ENCODE measurements around the gene RARB.

RARB gene

DNA sequence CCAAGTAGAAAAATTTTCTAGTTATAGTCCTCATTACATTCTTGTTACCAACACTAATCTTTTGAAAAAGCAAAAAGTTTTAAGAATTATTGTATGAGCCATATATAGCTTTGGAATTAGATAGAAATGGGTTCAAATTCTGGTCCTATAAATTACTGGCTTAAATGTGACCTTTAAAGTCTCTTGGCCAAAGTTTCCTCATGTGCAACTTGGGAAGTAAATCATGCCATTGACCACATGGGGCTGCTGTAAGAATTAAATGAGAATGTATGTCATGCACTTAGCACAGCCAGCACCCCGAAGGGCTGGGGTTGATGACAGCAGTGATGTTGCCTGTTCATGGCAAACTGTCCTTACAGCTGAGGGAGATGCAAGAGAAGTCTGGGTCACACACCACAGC lies 128.4 kb downstream of the RARB start:
- DNase-seq, result no peak

DNA sequence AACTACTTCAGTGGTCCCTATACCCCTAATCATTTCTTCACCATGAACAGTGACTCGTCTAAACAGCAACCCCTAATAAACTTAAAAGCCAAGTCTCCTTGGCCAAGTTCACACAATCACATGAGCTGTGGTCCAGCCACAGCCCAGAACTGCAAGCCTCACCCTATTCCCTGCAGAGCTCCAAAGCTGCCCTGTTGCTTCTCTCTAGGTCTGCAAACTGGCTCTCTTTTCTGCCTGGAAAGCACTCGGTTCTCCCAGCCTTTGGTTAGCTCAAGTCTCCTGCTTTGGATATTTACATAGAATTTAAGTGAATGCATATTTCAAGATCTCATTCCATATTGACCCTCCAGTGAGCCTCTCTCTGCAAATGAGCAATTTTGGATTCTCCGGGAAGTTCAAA lies 129.6 kb downstream of the RARB start:
- no peak for DNase-seq

DNA sequence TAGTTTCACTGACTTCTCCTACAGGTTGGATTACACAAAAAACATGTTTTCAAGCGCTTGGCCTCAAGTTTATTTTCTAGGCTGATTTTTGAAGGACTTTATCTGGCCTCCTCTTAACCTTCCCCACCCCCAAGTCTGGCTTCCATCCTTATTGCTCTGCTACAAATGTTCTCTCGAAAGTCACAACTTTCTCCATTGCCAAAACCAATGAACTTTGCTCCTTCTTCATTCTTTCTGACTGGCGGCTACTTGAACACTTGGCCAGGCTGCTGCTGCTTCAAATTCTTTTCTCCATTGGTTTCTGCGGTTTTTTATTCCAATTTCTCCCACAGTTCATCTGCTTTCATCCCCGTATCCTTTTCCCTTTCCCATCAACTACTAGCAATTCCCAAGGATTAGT lies 130.1 kb downstream of the RARB start:
- DNase-seq, result no peak

DNA sequence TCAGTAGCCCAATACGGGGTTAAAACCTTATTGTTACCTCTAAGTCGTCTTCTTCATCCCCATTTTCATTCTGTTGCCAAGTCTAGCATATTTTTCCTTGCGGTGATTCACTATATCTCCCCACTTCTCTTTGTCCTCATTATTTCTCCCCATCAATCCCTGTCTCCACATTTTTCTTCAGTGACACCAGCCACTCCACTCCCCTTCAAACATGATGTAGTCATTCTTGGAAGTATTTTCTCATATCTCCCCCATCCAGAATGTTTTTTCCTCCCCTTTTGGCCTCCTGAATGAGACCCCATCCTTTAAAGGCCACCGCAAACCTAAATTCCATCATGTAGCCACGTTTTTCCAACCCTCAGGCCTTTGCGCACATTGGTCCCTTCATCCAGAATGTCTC lies 130.7 kb downstream of the RARB start:
- DNase-seq, result no peak

DNA sequence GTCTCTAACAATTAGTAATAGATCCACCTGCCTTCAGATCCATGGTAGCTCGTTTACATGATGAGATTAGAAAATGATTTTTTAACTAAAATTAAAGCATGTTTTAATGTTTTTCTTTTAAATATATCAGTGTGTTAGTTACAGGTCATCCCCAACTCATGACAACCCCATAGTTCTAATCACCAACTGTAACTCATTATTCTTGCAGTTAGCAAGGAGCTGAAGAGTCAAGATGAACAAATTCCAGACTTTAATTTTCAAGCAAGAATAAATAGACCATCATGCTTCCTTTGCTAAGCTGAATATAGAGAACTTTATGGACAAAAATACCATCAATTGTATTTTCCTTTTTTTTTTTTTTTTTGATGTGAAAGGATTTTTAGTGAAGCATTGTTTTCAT lies 135.5 kb downstream of the RARB start:
- no peak for DNase-seq

DNA sequence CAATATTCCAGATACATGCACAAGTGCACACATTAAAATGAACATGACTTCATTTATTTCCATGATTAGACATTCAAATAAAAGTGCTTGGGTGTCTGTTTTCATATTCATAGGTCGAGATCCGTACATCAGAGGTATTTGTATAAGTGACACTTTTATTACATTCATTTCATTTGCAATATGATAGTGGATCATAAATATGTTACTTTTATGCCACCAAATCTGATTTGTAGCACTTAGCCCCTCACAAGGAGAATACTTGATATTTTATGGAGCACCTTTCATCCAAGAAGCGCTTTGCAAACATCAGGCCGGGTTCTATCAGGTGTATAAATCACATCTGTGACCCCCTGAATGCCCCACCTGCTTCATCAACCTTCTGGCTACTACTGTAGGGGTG lies 136.0 kb downstream of the RARB start:
- no peak for DNase-seq

DNA sequence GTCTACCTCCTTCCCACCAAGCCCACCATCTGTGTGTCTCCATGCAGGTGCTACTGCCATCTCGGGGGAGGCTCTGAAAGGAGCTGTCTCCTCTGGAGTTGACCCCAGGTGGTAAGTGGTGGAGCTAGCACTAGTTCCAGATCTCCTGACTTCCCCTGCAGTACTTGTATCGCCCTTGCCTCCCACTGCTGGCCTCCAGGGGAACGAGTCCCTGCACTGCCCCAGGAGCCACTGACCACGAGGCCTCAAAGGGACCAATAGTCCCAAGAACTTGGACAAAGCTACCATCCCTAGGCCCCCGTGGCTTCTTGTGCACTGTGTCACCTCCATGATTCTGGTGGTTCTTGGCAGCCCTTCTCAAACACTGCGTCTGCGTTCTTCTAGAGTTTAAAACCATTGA lies 137.7 kb downstream of the RARB start:
- no peak for DNase-seq

DNA sequence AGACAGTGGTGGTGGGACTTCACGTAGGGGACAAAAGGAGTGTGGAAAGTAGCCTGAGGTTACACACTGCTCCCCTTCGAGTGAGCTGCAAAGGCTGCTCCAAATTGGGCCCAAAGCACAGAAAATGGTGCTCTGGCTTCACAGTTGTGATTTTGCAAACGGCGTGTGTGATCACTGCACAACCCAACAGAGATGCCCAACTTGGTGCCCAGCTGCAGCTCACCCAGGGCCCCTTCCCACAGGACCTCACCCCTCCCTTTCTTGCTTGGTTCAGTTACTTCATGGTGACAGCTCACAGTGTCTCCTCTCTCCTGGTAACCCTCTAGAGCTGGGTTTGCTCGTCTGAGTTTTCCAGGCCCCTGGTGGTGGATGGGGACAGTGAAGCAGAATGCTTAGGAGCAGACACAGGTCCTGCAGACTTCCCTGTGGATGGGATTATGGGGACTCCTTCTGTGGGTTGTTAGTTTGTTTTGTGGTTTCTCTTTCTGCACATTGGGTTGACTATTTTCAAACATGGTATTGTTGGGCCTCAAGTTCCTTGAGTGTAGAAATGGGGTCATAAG lies 138.4 kb downstream of the RARB start:
- no peak for DNase-seq

DNA sequence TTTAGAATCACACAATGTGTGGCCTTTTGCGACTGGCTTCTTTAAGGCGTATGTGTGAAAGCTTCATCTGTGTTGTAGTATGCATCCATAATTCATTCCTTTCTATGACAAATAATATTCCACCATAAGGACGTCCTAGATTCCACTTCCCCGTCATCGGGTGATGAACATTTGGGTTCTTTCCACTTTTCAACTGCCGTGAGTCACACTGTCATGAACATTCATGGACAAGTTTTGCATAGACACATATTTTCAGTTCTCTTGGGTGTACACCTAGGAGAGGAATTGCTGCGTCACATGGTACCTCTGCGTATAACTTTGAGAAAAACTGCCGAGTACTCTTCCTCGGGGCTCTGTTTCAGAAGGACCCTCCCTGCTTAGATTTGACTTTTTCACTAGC lies 139.3 kb downstream of the RARB start:
- no peak for DNase-seq

DNA sequence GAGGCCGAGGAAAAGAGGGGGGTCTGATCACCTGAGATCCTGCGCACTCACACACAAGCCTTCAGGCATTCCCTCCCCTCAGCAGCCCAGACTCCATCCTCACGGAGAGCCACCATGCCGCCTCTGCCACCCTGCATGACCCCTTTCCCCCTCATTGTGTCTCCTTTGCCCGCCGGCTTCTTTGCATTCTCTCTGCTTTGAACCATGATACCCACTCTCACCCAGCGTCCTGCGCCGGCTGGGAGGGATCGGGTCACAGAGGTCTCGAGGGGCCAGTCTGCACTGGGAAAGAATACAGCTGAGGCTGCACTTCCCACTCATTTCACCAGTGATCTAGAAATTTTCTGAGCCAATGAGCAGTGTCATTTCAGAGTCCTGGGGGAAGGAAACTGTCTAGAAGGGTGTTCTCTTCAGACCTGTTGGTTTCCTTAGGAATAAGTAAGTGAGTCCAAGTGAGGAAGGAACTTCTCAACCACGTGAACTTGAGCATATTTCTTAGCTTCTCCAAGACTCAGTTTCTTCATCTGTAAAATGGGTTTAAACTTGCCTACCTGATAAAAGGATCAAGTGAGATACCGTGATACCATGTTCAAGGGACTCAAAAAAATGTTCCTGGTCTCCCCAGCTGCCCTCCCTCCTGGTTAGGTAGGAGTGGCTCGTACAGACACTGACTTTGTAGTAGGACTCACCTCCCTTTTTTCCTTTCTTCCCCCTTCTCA lies 139.9 kb downstream of the RARB start:
- DNase-seq, result no peak

DNA sequence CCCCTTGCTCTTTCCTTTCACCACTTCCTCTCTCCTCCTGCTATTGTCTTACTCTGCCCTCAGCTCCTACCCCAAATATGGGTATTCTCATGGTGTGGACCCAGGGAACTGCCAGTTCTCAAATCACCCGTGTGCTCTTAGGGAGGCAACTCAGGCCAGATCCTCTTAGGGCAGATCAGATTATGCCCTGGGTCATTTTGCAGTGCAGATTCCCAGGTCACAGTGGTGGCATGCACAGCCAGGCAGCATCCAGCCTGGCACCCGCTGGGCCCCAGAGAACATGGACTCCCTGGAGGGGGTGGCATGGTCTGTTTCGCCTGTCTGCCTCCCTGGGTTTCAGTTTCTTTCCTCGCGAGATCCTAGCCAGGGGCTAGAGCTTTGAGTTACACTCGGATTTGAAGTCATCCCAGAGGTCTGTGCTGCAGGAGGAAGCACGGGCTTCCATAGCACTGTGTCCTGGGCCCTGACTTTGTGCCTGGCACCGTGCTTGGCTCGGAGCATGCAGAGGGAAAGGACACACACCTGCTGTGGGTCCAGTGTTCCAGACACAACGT lies 140.5 kb downstream of the RARB start:
- no peak for DNase-seq

DNA sequence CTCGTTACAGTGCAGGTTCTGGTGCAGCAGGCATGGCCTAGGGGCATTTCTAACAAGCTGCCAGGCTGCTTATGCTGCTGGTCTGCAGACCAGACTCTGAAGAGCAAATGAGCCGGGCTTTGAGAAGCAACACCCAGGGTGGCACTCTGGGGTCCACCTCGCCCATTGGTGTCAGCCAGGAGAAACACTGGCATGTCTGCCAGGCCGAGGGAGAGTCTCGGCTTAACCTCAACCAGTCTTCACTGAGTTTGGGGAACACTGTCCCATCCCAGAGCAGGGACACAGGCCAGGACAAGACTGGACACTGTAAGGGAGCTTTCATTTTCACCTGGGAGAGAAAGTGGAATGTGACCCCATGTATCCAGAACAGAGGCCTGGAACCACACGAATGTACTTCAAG lies 143.2 kb downstream of the RARB start:
- DNase-seq, result no peak

DNA sequence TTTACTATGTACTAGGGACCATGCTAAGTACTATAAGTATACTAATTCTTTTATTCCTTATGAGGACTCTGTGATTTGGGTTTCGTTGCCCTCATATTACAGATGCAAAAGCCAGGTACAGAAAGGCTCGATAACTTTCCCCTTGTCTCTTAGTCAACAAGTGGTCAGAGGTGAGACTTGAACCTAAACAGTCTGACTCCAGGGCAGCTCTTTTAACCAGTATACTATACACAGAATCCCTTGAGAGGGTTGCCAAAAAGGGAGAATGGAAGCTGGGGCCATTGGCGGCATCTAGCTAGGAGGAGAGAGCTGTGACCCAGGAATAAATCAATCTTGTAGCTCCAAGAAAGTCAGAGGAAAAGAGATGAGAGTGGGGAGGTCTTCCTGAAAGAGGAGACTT lies 144.3 kb downstream of the RARB start:
- no peak for DNase-seq

DNA sequence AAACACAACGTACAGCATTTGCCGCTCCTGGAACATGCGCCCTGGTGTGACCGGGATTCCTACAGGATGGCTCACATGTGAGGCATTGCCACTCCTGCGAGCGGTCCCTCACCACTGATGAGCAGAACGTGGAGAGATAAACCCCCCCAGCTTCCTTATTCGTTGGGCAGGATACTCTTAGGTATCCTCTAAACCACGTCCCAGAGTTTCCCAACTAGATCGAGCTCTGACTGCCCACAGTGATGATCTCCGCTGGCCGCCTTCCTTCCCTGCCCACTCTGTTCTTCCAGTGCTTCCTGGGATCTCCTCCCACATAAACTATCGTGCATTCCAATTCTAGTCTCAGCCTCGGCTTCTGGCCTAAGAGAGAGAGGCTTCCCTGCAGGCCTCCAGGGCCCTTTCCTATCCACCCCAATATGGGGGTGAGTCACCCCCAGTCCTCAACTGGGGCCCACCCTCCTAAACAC lies 144.9 kb downstream of the RARB start:
- DNase-seq, result no peak

DNA sequence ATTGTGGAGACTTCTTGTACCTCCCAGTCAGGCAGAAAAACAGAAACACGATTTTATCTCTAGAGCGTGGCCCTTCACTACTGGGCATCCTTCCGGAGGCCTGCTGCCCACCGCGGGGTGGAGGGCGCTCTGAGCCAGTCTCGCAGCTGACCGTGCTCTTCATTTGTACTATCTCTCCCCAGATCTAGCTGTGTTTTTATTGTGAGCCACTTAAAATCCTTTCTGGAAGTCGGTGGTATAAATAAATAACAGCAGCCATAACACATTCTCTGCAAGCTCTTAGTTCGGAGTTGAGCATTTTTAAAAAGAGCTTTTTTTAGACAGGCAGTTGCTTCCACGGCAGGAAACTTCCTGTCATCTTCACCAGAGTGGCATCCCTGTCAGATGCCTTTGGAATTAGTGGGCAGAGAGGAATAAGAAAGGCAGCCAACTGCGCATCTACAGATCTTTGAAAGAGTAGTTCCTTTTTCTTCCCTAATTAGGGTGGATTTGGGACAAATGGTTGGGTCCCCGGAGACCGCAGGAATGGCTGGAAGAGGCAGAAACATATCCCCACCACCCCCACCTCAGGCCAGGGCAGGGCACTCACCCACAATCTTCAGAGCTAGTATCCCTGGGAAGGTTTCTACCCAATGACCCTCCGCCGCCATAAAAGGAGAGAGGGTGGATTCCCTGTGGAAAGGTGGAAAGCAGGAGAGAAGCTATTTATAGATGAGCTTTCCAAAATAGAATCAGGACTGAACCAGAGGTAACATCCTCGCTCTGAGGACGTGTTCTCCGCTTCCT lies 145.5 kb downstream of the RARB start:
- DNase-seq, result no peak

DNA sequence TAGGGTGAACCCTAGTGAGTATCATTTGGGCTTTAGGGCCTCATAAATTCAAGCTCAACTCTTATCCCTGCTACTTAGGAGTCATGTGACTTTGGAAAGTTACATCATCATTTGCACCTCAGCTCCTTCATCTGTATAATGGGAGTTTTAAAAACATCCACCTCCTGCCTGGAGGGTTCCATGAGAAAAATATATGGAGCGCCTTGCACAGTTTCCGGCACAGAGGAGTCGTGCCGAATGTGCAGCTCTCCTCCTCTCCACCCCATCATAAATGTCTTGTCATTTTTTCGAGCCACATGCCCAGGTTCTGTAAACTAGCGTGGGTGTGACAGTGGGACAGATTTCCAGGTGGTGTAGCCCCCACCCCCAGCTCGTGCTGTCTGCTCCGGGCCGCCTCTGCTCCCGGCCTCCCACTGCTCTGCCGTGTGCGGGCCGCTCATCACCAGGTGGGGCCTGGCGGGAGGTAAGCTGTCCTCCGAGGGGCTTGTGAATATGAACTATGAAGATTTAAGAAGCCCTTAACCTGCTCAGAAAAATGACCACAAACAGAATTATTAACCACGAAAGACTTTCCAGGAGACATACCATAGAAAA lies 146.2 kb downstream of the RARB start:
- DNase-seq, result no peak

DNA sequence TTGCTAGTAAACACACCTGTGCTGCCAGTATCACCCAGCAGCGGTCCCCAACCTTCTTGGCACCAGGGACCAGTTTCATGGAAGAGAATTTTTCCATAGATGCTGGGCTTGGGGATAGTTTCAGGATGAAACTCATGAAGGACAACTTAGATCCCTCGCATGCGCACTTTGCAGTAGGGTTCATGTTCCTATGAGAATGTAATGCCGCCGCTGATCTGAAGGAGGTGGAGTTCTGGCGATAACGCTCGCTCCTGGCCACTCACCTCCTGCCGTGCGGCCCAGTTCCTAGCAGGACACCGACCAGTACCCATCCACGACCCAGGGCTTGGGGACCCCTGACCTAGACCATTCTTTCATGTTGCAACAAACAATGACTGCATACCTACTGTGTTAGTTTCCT lies 146.9 kb downstream of the RARB start:
- DNase-seq, result no peak

DNA sequence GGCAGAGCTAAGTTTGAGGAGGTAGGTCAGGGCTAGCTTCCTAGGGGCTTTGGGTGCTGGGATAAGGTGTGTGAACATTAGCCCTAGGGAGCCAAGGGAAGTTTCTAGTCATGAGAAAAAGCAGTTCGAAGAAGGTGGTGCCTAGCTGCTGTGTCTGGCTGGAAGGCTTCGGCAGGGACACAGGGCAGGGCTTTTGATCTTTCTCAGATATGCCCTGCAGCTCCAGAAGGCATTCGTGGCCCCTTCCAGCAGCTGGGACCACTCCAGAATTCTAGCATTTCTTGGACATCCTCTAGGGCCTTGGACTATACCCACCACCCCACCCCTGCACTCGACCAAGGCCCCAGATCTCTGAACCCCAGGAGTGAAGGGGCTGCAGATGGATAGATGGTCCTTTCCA lies 148.1 kb downstream of the RARB start:
- no peak for DNase-seq

DNA sequence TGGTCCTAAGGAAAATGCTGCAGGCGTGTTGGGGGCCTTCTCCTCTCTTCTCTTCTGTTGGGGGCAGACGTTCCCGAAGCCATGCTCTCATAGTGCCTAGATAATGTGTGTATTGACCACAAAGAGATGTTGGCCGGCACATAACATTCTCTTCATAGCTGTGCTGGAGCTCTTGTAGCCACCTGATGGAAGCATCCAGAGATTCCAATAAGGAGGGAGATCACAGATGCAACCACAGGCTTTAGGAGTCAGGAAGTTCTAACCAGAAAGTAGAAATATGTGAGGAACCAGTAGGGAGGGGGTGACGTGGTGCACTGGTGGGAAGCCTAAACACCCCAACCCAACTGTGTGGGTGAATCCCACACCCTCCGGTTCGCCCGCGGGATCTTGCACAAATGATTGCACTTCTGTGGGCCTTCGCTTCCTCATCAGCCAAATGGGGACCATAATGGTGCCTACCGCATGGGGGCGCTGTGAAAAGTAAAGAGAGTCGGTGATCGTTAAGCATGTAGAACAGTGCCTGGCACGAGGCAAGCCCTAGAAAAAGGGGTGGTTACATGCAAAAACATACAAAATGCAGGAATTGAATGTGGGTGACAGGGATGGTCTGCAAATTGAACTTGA lies 148.9 kb downstream of the RARB start:
- DNase-seq, result no peak

DNA sequence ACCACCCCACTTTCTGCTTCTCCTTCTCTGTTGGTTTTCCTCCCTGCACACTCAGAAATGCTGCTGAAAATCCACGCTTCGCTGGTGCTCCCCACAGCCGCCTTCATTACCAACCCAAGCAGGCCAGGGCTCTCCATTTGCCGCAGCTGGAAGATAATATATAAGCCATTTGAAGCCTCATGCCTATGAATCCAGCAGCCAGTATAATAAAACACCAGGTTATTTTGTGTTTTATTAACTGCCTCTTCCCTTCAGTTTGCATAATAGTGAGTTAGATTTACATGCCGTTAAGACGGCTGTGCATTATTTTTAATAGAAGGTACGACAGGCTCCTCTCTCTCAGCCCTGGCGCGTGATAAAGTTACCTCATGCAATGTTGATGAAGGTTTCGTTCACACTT lies 150.0 kb downstream of the RARB start:
- DNase-seq, result no peak

DNA sequence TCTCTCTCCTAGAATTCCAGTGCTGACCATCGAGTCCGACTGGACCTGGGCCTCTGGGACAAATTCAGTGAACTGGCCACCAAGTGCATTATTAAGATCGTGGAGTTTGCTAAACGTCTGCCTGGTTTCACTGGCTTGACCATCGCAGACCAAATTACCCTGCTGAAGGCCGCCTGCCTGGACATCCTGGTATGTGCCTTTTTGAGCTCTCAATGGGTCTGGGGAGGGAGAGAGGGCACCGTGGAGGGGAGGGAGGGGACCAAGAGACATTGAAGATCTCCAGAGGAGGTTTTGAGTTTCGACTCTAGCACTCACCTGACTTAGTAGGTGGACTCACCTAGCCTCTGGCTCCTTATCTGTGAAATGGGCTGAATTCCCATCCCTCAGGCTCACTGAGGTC lies 152.5 kb downstream of the RARB start:
- DNase-seq, result no peak

DNA sequence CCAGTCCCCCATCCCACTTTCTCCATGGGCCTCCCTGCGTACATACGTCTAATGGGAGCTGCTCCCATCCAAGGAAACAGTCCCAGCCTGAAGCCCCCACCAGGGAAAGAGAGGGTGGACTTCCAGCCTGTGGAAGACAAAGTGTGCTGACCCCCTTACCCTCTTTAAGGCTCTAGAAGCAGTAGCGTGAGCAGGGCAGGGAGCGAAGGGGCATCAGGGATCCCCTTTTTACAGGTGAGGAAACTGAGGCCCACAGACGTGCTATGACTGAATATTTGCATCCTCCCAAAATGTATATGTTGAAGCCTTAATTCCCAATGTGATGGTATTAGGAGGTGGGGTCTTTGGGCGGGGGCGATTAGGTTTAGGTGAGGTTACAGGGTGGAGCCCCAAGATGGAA lies 153.3 kb downstream of the RARB start:
- DNase-seq, result no peak

DNA sequence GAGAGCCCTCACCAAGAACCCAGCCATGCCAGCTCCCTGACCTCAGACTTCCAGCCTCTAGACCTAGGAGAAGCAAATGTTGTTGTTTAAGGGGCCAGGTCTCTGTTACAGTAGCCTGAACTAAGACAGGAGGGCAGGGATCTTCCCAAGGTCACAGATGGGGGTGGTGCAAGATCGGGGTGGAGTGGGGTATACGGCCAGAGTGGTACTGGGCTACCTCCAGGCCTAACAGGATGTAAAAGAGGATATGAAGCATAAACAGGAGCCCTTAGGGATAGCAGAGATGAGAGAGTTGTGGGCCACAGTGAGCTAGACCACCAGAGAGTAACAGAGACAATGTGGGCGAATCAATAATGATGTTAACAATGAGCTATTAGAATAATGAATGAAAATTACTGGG lies 153.8 kb downstream of the RARB start:
- DNase-seq, result no peak
